UCSD-AML1 (cell line): ENCODE data around the gene AP2A2.

Experiments
- DNase-seq: peaks from one replicate; lab custom pipeline; 2025; ENCODE audit not compliant: unreplicated experiment; lab: John Stamatoyannopoulos, UW

AP2A2 gene

DNA sequence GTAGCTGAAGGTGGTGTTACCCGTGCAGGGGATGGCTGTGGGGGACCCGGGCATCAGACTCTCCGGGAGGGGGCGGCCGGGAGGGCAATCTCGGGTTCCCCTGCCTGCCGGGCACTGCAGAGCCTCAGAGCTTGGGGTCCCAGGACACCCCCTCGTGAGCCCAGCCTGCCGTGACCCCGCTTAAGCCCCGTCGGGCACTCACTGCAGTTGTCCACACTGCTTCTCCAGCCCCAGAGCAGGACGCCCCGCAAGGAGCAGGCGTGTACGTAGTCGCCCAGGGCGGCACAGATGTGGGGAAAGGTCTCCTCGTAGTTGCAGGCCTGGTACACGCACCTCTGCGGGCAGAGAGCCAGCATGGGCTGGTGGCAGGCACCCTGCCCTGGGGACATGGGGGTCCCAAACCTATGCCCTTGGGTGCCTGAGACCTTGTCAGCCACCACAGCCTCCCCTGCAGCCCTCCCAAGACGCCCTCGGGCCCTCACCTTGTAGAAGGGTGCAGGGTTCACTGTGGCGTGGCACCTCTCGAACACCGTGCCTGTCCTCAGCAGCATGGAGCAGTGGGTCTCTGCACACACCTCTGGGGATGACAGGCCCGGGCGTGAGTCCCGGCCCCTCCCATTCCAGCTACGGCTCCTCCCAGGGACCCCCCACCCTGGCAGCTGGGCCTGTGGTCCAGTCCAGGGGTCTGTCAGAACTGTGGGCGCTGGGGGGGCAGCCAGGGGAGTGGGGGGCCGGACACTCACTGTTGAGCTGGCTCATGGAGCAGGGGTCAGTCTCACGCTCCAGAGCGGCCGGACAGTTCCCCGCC, 102.0 kb downstream of the AP2A2 start:
- no peak for DNase-seq

DNA sequence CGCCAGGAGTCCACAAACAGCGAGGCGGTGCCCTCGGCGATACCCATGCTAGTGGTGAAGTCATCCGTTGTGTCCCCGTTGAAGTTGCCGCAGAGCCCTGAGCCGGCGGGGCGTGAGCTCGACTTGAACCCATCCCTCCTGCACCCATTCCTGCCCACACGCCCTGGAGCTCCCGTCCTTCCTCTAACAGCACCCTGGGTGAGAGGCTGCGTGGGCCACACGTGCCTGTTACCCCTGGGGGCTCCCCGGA, 102.5 kb downstream of the AP2A2 start:
- DNase-seq, result no peak

DNA sequence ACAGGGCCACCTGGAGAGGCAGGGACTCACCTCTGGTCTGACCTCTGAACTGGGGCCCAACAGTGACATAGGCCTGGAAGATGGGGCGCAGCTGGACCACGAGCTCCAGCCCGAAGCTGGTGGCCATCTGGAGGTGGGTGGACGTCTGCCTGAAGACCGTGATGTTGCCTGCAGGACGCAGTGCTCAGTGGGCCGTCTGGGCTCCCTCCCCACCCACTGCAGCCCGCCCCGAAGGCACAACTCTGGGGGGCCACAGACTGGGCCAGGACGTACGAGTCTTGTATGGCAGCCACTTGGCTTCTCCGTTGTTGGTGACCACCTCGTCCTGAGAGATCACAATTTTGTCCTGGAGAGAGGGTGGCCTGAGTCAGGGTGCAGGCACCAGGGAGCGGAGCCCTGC, 102.9 kb downstream of the AP2A2 start:
- no peak for DNase-seq

GRCh38 chr11:1029051-1029450, 103.4 kb downstream of the AP2A2 start:
- no peak for DNase-seq

- no peak for DNase-seq
Observed at GRCh38 chr11:1029654-1030053, 104.0 kb downstream of the AP2A2 start.

DNA sequence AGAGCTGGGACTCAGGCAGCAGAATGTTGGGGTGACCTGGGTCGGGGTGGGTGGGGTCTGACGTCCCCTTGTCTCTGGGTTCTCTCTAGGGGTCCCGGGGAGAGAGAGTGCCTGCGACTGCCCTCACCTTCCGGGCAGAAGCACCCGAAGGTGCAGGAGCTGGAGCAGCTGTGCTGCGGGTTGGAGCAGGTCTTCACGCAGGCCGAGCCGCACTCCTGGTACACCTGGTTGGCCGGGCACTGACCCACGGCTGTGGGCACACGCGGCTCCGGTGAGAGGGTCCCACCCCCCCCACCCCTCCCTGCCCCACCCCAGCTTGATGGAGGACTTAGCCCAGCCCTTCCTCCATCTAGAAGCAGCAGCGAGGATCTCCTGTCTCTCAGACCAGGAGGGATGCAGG, 104.4 kb downstream of the AP2A2 start:
- no peak for DNase-seq

- DNase-seq, result no peak
Observed at GRCh38 chr11:1030556-1030955, 104.9 kb downstream of the AP2A2 start.

GRCh38 chr11:1031121-1031899, 105.6 kb downstream of the AP2A2 start:
- DNase-seq, result no peak

DNA sequence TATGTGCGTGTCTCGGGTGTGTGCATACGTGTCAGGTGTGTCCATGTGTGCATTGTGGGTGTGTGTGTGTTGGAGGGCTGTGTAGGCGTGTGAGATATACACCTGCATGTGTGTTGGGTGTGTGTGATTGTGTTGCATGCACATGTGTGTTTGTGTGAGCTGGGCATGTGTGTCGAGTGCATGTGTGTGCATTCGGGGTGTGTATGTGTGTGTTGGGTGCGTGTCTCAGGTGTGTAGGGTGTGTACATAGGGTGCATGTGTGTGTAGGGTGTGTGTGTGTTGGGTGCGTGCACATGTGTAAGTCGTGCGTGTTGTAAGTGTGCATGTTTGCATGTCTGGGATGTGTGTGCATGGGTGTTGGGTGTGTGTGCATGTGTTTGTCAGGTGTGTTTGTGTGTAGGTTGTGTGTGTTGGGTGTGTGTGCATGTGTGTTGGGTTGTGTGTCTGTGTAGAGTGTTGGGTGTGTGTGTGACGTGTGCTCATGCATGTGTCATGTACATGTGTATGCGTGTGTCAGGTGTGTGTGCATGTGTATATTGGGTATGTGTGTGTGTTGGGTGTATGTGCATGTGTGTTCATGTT, 106.7 kb downstream of the AP2A2 start:
- no peak for DNase-seq

DNA sequence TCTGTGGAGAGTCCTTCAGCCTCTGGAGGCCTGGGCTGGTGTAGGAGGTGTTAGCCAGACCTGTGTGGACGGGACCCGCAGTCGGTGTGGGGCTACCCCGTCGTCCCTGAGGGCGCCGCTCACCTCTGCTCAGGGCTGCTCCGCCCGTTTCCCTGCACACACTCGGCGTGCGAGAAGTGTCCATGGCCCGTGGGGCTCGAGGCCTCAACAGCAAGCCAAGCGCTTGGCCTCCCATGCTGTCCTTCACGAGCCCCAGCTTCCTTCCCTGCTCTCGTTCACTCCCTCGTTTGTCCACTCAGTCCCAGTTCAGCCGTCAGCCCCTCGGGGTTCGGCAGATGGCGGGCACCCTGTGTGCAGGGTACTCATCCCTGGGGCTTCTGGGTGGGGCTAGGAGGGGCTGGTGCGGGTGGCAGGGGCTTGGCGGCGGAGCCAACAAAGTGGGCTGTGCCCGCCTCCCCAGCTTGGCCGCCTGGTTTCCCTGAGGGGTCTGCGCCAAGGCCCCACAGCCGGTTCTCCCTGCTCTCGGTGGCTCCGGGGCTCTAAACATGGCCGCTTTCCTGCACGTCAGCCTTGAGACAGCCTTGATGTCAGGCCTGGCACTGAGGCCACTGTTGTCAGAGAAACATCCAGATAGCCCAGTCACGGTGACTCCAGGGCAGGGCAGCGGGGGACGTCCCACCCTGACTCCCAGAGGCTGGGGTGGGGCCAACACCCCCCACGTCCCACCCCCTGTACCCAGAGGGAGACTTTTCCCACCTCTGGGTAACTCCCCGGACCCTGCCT, 107.5 kb downstream of the AP2A2 start:
- no peak for DNase-seq

DNA sequence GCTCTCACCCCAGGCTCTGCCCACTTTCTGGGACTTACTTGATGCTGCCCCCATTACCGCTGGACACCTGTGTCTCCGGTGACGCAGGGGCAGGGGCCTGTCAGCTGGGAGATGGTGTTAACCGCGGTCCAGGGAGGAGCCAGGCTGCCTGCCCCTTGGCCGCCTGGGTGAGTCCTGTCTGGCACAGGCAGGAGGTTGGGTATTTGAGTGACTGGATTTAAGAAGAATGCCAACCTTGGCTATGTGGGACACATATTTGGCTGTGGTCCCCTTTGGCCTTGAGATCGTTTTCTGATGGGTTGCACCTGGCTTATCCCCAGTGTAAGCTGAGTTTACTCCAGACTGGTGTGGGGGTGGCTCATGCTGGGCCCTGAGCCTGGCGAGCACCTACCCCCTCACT, 108.3 kb downstream of the AP2A2 start:
- DNase-seq, result no peak

- DNase-seq, result no peak
Observed at GRCh38 chr11:1034456-1035295, 109.0 kb downstream of the AP2A2 start.

DNA sequence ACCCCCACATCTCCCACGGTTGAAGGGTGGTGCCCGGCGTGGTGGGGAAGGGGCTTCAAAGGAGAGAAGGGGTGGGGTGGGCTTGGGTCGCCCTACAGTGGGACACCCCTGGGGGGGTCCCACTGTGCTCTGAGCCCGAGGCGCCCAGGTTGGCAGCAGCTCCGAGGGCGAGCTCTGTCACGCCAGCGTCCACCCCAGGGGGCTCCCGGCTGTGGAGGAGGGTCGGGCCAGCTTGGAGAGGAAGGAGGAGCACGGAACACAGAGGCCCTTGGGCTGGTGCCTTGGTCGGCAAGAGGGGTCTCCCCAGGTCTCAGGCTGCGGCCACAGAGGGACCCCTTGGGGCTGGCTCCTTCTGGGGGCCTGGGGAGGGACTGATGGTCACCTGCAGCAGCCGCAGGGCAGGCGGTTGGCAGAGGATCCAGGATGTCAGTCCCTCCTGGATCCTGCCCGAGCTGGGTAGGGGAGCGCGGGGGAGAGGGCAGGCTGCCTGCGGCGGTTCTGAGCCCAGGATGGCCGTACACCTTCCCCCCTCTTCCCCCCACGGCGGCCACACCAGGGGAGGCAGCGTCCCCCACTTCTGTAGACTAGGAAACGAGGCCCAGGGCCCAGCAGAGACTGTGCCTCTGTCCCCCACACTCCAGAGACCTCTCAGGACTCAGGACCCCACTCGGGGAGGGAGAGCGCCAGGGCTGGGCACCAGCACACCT, 110.1 kb downstream of the AP2A2 start:
- DNase-seq, result no peak

- no peak for DNase-seq
Observed at GRCh38 chr11:1036303-1036923, 110.7 kb downstream of the AP2A2 start, which contains the start of gene MUC6. MUC6 (minus strand) TSS chr11:1036718; CDS start chr11:1036655, 63 bp downstream.

DNA sequence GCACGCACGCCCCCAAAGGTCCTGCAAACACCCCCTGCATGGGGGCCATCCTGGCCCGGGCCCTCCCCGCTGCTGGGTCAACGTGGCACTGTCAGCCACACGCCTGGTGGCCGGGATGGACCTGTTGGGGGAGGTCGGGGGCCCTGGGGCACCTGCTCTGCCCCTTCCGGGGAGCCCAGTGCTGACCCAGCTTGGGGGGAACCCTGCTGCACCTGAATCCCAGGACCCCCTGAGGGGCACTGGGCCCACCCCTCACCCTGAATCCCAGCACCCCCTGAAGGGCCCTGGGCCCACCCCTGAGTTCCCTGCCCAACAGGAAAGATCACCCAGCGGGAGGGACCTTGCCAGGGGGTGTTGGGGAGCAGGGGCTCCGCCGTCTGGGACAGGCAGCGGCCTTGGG, 111.3 kb downstream of the AP2A2 start:
- no peak for DNase-seq

GRCh38 chr11:1037506-1038055, 111.9 kb downstream of the AP2A2 start:
- no peak for DNase-seq

DNA sequence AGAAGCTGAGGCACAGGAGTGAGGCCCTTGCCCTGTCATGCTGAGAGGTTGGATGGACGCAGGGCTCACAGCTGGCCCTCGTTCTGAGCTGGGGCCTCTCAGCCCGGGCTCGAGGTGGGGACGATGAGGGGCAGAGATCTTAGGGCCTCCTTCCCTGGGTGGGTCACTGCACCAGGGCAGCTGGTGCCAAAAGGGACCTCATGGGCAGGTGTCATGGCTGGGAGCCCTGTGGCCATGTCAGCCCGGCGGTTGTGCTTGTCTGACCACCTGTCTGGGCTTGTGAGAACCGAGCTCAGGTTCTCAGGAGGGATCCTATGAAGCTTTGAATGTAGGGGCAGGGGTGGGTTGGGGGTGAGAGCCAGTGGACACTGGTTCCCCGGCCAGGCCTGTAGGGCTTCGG, 112.7 kb downstream of the AP2A2 start:
- DNase-seq, result no peak

DNA sequence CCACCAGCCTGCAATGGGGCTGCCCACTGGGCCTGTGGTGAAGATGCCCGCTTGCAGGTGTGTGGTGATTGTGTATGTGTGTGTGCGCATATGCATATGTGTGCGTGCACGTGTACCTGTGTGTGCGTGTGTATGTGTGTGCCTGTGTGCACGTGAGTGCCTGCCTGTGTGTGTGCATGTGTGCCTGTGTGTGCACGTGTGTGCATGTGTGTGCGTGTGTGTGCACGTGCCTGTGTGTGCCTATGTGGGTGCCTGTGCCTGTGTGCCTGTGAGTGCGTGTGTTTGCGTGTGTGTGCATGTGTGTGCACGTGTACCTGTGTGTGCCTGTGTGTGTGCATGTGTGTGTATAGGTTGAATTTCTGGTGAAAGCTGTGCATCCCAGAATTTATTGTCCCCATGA, 113.3 kb downstream of the AP2A2 start:
- no peak for DNase-seq
